ENCODE results near the gene OXSR1.

Gene OXSR1

DNA sequence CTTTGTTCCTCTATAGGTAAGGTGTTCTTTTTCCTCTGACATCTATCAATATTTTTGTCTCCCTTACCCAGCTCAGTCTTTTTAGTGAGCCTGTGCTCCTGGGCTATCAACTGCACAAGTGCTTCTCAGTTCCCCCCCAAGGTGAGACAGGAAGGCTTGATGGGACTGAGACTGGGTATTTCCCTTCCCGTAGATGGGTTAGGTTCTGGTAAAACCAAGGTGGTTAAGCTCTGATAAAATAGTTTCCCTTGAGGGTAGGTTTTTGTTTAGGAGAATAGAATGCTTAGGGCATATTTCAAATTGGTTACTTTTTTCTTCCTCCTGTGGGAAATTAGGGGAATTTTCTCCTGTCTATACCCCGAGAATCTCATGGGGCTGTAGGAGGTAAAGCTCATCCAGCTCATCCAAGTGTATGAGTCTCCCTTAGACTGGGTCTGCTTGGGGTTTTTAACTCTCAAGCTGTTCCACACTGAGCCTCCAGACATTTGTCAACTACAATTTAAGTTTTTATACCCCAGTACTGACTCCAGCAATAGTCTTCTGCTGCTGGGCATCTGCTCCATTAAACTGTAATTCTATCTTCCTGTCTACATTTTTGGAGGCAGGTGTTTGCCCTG is 44.9 kb downstream of the OXSR1 start:
- TF ChIP-seq TAF1 (IDR thresholded peaks at IDR 0.05; ENCODE audit: borderline replicate concordance, insufficient read depth, low read length) (no peak), REST (IDR thresholded peaks at IDR 0.05; ENCODE audit: insufficient read depth in 1 of 2, low read depth in 2 of 2, low read length in 2 of 2) (no peak), FOXP2 (optimal IDR thresholded peaks at IDR 0.05; ENCODE audit: borderline replicate concordance, extremely low read depth, extremely low read length, insufficient read depth) (no peak), SIN3A (IDR thresholded peaks at IDR 0.05; ENCODE audit: borderline replicate concordance, insufficient read depth, low read length) (no peak), POLR2AphosphoS5 (IDR thresholded peaks at IDR 0.05; ENCODE audit: low read depth, low read length) (no peak)

GRCh38 chr3:38212141-38212540 is 46.8 kb downstream of the OXSR1 start:
- TF ChIP-seq POLR2AphosphoS5 (IDR thresholded peaks at IDR 0.05; ENCODE audit: low read depth, low read length) (no peak), FOXP2 (optimal IDR thresholded peaks at IDR 0.05; ENCODE audit: borderline replicate concordance, extremely low read depth, extremely low read length, insufficient read depth) (no peak), REST (IDR thresholded peaks at IDR 0.05; ENCODE audit: insufficient read depth in 1 of 2, low read depth in 2 of 2, low read length in 2 of 2) (no peak), SIN3A (IDR thresholded peaks at IDR 0.05; ENCODE audit: borderline replicate concordance, insufficient read depth, low read length) (no peak), TAF1 (IDR thresholded peaks at IDR 0.05; ENCODE audit: borderline replicate concordance, insufficient read depth, low read length) (no peak)

GRCh38 chr3:38214560-38214959 is 49.2 kb downstream of the OXSR1 start:
- TF ChIP-seq SIN3A (IDR thresholded peaks at IDR 0.05; ENCODE audit: borderline replicate concordance, insufficient read depth, low read length), result no peak
- TF ChIP-seq POLR2AphosphoS5 (IDR thresholded peaks at IDR 0.05; ENCODE audit: low read depth, low read length), result no peak
- TF ChIP-seq REST (IDR thresholded peaks at IDR 0.05; ENCODE audit: insufficient read depth in 1 of 2, low read depth in 2 of 2, low read length in 2 of 2), result no peak
- TF ChIP-seq TAF1 (IDR thresholded peaks at IDR 0.05; ENCODE audit: borderline replicate concordance, insufficient read depth, low read length), result no peak
- TF ChIP-seq FOXP2 (optimal IDR thresholded peaks at IDR 0.05; ENCODE audit: borderline replicate concordance, extremely low read depth, extremely low read length, insufficient read depth), result no peak

DNA sequence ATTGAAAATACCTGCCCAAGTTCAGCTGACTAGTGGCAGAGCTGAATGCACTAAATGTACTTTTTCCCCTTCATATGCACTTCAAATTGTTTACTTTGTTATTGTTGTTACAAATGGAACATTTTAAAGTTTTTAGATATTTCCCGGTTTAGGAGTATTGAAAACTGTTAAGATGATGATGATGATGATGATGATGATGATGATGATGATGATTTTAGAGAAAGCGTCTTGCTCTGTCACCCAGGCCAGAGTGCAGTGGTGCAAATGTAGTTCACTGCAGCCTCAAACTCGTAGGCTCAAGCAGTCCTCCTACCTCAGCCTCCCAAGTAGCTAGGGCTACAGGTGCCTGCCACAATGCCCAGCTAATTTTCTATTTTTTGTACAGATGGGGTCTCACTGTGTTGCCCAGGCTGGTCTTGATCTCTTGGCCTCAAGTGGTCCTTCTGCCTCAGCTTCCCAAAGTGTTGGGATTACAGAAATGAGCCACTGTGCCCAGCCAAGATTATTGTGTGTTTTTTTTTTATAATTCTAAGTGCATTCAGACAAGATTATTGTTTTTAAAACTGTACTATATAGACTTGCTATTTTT is 54.4 kb downstream of the OXSR1 start:
- TF ChIP-seq TAF1 (IDR thresholded peaks at IDR 0.05; ENCODE audit: borderline replicate concordance, insufficient read depth, low read length) (no peak), POLR2AphosphoS5 (IDR thresholded peaks at IDR 0.05; ENCODE audit: low read depth, low read length) (no peak), REST (IDR thresholded peaks at IDR 0.05; ENCODE audit: insufficient read depth in 1 of 2, low read depth in 2 of 2, low read length in 2 of 2) (no peak), SIN3A (IDR thresholded peaks at IDR 0.05; ENCODE audit: borderline replicate concordance, insufficient read depth, low read length) (no peak), FOXP2 (optimal IDR thresholded peaks at IDR 0.05; ENCODE audit: borderline replicate concordance, extremely low read depth, extremely low read length, insufficient read depth) (no peak)
